T-helper 2 cell (primary cell): ENCODE results near the gene CGB3.
"Not testable (repeated sequence)": the region's sequence is repeated elsewhere in the genome, so short reads cannot be mapped to it uniquely, and the experiment has no call there.

Source experiments
- DNase-seq, 5 experiments: peaks; one replicate each; pipeline versions ENCODE4 v3.0.0 to v3.0.0-alpha.2; 2012 to 2022

The CGB3 gene

GRCh38 chr19:49042177-49042576, 18.0 kb upstream of the CGB3 start:
- DNase-seq = no peak

GRCh38 chr19:49039736-49040135, 15.6 kb upstream of the CGB3 start:
- DNase-seq = not testable (repeated sequence)

GRCh38 chr19:49038557-49039276, 14.6 kb upstream of the CGB3 start:
- DNase-seq = not testable (repeated sequence)

- DNase-seq = not testable (repeated sequence)
Measured at GRCh38 chr19:49038111-49038510, 14.0 kb upstream of the CGB3 start.

DNA sequence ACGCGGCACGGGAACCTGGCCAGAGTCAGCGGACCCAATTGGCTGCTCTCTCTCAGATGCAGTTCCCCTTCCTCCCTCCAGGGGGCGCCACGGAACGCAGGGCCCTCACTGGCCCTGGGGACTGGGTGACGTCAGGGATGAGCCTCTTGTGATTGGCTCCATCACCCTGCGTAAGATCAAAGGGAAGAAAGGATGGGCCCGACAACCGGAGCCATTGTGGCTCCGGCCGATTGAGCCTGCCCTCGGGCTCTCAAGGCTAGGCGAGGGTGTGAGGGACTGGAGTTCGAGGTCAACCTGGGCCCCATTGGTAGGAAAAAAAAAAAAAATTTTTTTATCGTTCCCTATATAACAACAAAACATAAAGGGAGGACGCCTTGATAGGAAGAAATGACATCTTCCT, 12.7 kb upstream of the CGB3 start, which contains the start of gene CGB1:
TSS of gene CGB1 (minus strand) at position 81 of the 400 bp plus-strand sequence. CDS start 184 bp downstream, outside the sequence.
- DNase-seq = peak in 1 of 5 experiments; percentile 60

DNA sequence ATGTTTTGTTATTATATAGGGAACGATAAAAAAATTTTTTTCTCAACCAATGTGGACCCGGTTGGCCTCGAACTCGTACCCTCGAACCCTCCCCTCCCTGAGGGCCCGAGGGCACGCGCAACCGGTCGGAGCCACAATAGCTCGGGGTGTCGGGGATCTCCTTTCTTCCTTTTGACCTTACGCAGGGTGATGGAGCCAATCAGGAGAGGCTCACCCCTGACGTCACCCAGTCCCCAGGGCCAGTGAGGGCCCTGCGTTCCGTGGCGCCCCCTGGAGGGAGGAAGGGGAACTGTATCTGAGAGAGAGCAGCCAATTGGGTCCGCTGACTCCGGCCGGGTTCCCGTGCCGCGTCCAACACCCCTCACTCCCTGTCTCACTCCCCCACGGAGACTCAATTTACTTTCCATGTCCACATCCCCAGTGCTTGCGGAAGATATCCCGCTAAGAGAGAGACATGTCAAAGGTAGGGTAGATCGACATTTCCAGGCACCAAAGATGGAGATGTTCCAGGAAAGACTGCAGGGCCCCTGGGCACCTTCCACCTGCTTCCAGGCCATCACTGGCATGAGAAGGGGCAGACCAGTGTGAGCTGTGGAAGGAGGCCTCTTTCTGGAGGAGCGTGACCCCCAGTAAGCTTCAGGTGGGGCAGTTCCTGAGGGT, 7.6 kb upstream of the CGB3 start, which contains the start of gene CGB2:
TSS of gene CGB2 (plus strand) at position 249 of the 660 bp plus-strand sequence. CDS start at position 455, 206 bp downstream.
- DNase-seq = peak in 4 of 5 experiments; percentile 32 to 77 (median 42)

- DNase-seq = not testable (repeated sequence)
Measured at GRCh38 chr19:49030323-49030722, 6.2 kb upstream of the CGB3 start.

DNA sequence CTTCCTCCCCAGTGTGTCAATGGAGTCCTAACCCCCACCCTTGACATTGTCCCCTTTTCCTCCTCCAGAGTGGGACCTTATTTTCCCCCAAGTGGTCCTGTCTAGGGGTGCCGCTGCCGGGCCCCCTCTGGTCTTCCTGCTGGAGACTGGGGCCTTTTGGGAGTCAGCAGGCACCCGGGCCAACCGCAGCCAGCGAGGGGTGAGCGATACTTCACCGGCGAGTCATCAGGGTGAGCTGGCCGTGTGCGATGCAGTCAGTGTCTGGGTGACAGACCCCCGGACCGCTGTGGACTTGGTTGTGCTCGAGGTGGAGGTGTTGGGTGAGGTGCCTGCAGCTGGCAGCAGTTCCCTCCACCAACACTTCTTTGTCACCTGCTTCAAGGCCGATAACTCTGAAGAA, 5.6 kb upstream of the CGB3 start:
- not testable (repeated sequence) for DNase-seq

GRCh38 chr19:49028686-49029085, 4.6 kb upstream of the CGB3 start:
- DNase-seq = not testable (repeated sequence)

- DNase-seq = not testable (repeated sequence)
Measured at GRCh38 chr19:49025599-49025998, 1.5 kb upstream of the CGB3 start.

DNA sequence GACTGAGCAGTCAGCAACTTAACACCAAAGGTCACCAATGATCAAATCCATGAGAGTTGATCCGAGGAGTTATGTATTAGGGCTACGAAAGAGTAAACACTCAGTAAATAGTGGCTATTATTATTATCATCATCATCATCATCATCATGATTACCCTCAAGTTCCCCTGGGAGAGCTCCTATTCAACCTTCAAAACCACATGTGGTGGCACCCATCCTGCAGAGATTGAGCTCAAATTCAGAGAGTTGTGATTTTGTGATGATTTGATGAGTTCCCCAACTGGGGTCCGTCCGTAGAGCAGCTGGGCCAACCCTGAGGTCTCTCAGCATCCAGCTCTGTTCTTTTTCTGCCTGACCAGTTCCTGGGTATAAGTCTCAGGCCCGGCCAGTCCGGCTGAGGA, 955 bp upstream of the CGB3 start:
- not testable (repeated sequence) for DNase-seq

DNA sequence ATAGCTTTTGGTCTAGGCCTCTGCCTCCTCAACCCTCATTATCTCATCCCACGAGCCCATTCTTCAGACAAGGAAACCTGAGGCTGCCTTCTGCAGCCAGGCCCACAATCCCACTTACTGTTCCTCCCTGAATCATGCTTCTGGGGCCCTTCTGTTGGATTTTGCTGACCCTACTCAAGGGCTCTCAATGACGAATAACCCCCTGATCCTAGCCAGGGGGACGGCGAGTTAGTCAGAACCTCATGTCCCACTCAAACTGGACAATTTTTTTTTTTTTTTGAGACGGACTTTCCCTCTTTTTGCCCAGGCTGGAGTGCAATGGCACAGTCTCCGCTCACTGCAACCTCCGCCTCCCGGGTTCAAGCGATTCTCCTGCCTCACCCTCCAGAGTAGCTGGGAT, 2.0 kb downstream of the CGB3 start:
- DNase-seq = no peak

GRCh38 chr19:49020931-49021895, 2.9 kb downstream of the CGB3 start:
- peak in 1 of 5 experiments; percentile 12 for DNase-seq

DNA sequence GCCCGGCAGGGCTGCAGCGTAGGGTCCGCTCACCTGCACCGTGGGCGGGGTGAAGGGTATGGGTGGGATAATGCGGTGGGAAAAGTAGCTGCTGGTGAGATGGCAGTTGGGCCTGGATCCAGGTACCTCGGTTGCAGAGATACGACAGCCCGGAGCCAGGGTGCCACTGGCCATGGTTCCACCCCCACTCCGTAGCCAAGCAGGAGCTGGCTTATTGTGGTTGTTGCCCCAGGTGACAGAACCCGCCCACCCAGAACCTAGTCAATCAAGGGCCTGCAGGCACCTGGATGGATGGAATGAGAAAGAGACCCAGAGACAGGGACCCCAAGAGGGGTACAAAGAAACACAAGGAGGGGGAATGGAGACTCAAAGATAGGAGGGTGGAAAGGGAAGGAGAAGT, 3.8 kb downstream of the CGB3 start:
- no peak for DNase-seq

DNA sequence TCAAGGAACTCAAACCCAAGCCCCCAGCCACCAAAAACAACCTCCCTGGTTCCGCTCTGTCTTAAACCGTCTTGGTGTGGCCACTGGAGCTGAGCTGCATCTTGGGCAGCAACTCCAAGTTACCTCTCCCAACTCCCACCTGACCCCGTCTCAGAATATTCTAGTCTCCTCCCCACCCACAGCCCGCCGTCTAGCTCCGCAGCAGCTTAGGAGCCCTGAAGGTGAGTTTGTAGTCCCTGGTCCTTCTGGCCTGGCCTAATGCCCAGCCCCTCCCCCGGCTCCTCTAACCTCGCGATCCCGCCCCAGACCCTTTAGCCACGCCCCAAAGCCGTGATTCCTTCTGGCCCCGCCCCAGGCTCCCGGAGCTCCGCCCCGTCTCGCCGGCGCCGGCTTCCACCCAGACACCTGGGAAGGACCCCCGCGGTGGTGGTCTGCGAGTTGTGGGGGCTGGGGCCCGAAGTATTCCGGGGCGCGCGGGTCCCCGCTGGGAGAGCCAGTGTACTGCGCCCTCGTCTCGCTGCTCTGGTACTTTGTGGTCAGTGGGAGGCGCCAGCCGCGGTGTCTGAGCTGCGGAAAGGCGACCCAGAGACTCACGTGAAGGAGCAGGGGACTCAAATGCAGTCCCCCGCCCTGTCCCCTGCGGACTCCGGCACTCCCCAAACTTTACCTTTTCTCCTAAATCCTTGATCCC, 4.7 kb downstream of the CGB3 start:
- DNase-seq = peak; percentile 41 to 58 (median 50)

- DNase-seq = peak in 2 of 5 experiments; percentile 33 to 45
Measured at GRCh38 chr19:49018388-49019241, 5.5 kb downstream of the CGB3 start.

DNA sequence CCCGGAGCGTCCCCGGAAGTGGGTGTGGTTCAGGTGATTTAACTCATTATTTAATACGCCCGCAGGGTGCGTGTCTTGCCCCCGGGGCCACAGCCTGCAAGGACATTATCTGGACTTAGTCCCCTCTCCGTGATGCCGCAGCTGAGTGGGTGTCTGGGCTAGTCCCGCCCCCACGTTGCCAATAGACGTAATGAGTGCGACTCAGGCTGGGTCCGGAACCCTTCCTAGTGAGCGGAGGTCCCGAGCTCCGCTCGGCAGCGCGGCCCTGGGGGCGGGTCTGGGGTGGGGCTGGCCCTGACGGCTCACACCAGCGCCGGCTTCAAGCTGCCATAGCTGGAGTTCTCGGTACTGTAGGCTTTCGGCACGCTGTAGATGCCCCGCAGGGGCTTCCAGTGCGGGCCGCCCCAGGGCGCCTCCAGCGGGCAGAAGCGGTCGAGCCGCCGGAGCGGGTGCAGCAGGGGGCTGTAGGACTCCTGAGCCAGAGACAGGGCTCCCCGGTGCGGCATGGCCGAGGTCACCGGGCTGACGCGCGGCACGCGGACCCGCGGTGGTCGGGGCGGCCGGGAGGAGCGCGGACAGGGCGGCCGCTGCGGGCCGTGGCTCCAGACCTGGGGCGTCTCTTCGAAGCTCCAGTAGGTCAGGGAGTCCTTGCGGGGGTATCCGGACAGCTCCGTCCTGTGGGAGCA, 6.3 kb downstream of the CGB3 start:
- DNase-seq = peak; percentile 48 to 73 (median 59)

DNA sequence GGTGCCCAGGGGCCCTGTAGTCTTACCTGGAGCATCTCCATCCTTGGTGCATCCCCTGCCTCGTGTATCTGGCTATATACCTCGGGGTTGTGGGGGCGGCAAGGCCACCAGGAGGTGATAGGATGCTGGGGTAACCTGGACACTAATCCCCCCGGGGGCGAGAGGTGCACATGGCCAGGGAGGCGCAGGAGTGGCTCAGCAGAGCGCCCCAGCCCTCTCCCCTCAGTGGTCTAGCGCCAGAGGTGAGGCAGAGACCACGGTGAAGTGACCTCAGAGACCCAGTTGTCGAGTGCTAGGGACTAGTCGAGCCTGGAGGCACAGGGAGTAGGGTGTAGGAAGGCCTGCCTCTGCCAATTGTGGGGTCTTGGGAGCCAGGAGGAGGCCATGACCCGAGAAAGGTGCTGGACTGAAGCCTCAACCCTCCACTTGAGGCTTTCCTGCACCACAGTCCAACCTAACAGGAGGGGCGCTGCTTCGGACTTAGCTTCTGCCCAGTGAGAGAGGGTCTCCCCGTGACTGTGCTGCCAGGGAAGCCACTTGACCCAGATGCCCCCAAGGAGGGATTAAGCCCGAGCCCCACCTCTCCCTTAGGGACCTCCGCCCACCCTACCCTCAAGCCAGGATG, 7.0 kb downstream of the CGB3 start, which contains the start of gene LHB:
TSS of gene LHB (minus strand) at position 51 of the 625 bp plus-strand sequence. CDS start at position 41, 10 bp downstream.
- DNase-seq = no peak

- no peak for DNase-seq
Measured at GRCh38 chr19:49016067-49016839, 7.9 kb downstream of the CGB3 start.
